SK-N-SH treated with all-trans-retinoic acid at 6 μM for 48 hours (cell line): ENCODE results near the gene CKM.
"Not testable (repeated sequence)": the region's sequence is repeated elsewhere in the genome, so short reads cannot be mapped to it uniquely, and the experiment has no call there.

Experiments used
- ATAC-seq: fragments of 200-7000 bp; cut with Tn5 transposase; 3 replicates; pipeline ENCODE4 v1.9.1; 2020; ENCODE audit warnings: mild to moderate bottlenecking, moderate library complexity
- ARNTL ChIP-seq: fragments of 450-650 bp; formaldehyde crosslinking; IDR thresholded peaks from 2 replicates; pipeline ENCODE4 v1.5.0; 2020; ENCODE audit warnings: low read depth, mild to moderate bottlenecking, moderate library complexity, borderline replicate concordance
- BACH2 ChIP-seq: fragments of 250-450 bp; sonication (Bioruptor Pico); IDR thresholded peaks from 2 replicates; pipeline ENCODE4 v1.9.0; 2021; ENCODE audit warnings: mild to moderate bottlenecking, borderline replicate concordance
- CSDC2 ChIP-seq: fragments of 250-450 bp; sonication (Bioruptor Pico); IDR thresholded peaks from 2 replicates; pipeline ENCODE4 v1.5.0; 2020; ENCODE audit warnings: mild to moderate bottlenecking, moderate library complexity
- ESRRG ChIP-seq: fragments of 250-450 bp; sonication (Bioruptor Pico); IDR thresholded peaks from 2 replicates; pipeline ENCODE4 v1.6.1; 2021; ENCODE audit warnings: mild to moderate bottlenecking
- GLIS3 ChIP-seq: fragments of 250-450 bp; sonication (Bioruptor Pico); IDR thresholded peaks from 2 replicates; pipeline ENCODE4 v1.5.0; 2020; ENCODE audit warnings: mild to moderate bottlenecking, moderate library complexity
- ISL1 ChIP-seq: fragments of 250-450 bp; sonication (Bioruptor Pico); IDR thresholded peaks from 2 replicates; pipeline ENCODE4 v2.1.2; 2022; ENCODE audit warnings: mild to moderate bottlenecking, moderate library complexity
- OSR1 ChIP-seq: fragments of 250-450 bp; sonication (Bioruptor Pico); IDR thresholded peaks from 2 replicates; pipeline ENCODE4 v1.8.0; 2022; ENCODE audit warnings: moderate library complexity, mild to moderate bottlenecking, inconsistent platforms
- PATZ1 ChIP-seq: fragments of 250-450 bp; sonication (Bioruptor Pico); IDR thresholded peaks from 2 replicates; pipeline ENCODE4 v1.8.0; 2020; ENCODE audit warnings: mild to moderate bottlenecking, moderate library complexity, borderline replicate concordance
- RARB ChIP-seq: fragments of 250-450 bp; sonication (Bioruptor Pico); IDR thresholded peaks from 2 replicates; pipeline ENCODE4 v1.8.0; 2021; ENCODE audit warnings: mild to moderate bottlenecking, moderate library complexity
- SNAI2 ChIP-seq: fragments of 250-450 bp; sonication (Bioruptor Pico); IDR thresholded peaks from 2 replicates; pipeline ENCODE4 v1.5.0; 2020; ENCODE audit warnings: mild to moderate bottlenecking, moderate library complexity
- TCF4 ChIP-seq: fragments of 250-450 bp; sonication (Bioruptor Pico); IDR thresholded peaks from 2 replicates; pipeline ENCODE4 v1.8.0; 2021; ENCODE audit warnings: mild to moderate bottlenecking, moderate library complexity, borderline replicate concordance
- TSHZ2 ChIP-seq: fragments of 250-450 bp; sonication (Bioruptor Pico); IDR thresholded peaks from 2 replicates; pipeline ENCODE4 v1.5.0; 2020; ENCODE audit warnings: mild to moderate bottlenecking, moderate library complexity
- ZC3H10 ChIP-seq: fragments of 250-450 bp; sonication (Bioruptor Pico); IDR thresholded peaks from 2 replicates; pipeline ENCODE4 v1.5.1; 2021; ENCODE audit warnings: mild to moderate bottlenecking, moderate library complexity
- ZFP3 ChIP-seq: fragments of 250-450 bp; sonication (Bioruptor Pico); IDR thresholded peaks from 2 replicates; pipeline ENCODE4 v1.5.0; 2020; ENCODE audit warnings: mild to moderate bottlenecking, moderate library complexity
- ZFP30 ChIP-seq: fragments of 450-650 bp; formaldehyde crosslinking; IDR thresholded peaks from 2 replicates; pipeline ENCODE4 v1.5.0; 2022; ENCODE audit warnings: mild to moderate bottlenecking, moderate library complexity
- ZNF565 ChIP-seq: fragments of 450-650 bp; formaldehyde crosslinking; conservative IDR thresholded peaks from 2 replicates; pipeline ENCODE4 v1.5.0; 2020; ENCODE audit warnings: low read depth, mild to moderate bottlenecking, moderate library complexity
- ZNF70 ChIP-seq: fragments of 450-650 bp; formaldehyde crosslinking; IDR thresholded peaks from 2 replicates; pipeline ENCODE4 v1.5.0; 2020; ENCODE audit warnings: mild to moderate bottlenecking, moderate library complexity
- ZNF8 ChIP-seq: fragments of 450-650 bp; formaldehyde crosslinking; IDR thresholded peaks from 2 replicates; pipeline ENCODE4 v1.5.0; 2020; ENCODE audit warnings: mild to moderate bottlenecking, moderate library complexity
- TF ChIP-seq, protein P1 (sequence below): fragments of 250-450 bp; sonication (Bioruptor Pico); IDR thresholded peaks from 2 replicates; pipeline ENCODE4 v1.5.1; 2021; ENCODE audit warnings: mild to moderate bottlenecking, moderate library complexity

Gene CKM

DNA sequence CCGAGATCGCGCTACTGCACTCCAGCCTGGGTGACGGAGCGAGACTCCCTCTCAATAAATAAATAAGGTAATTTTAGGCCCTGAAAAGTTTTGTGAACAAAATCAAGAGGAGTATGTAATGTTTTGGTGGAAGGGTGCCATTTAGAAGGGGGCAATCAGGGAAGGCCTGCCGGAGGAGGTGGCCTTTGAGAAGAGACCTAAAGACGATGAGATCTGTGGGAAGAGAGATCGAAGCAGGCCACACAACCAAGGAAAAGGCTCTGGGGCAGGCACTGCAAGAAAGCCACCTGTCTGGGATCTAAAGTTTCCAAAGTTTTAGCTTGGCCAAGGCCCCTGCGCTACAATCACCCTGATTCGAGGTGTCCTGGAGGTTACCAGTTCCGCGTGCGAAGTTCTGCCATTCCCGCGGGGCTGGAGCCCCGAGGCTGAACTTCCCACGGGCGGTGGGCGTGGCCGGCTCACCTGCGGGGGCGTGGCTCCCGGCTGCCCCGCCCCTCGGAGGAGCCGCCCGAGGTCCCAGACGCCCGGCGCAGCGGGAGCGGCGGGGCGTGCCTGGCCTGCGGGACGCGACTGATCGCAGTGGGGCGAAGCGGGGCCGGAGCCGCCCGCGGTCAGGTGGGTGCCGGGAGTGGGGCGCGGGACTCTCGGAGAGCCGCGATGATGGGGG is 17.7 kb upstream of the CKM start, which contains the start of gene KLC3:
Gene KLC3, plus strand, starts transcription at position 519 of the 667 bp plus-strand sequence. CDS start 4,792 bp downstream, outside the sequence.
- no peak; the same call in 2 of the 3 replicates for ATAC-seq
- TF ChIP-seq RARB (CRISPR knock-in tag) = no peak
- no peak for TF ChIP-seq ZFP3 (CRISPR knock-in tag)
- no peak for TF ChIP-seq ZNF565 (CRISPR knock-in tag)
- no peak for TF ChIP-seq SNAI2 (CRISPR knock-in tag)
- no peak for TF ChIP-seq ZNF8 (CRISPR knock-in tag)
- no peak for TF ChIP-seq TSHZ2
- no peak for TF ChIP-seq CSDC2 (CRISPR knock-in tag)
- no peak for TF ChIP-seq TCF4 (CRISPR knock-in tag)
- TF ChIP-seq BACH2 (CRISPR knock-in tag) = no peak
- TF ChIP-seq, all 23 proteins: peak for 0

GRCh38 chr19:45339629-45340028 is 17.0 kb upstream of the CKM start:
- ATAC-seq = no peak
- no peak for TF ChIP-seq ZFP30

GRCh38 chr19:45336696-45337251 is 14.1 kb upstream of the CKM start:
- TF ChIP-seq ZNF8 (CRISPR knock-in tag) = no peak
- no peak for TF ChIP-seq ARNTL (CRISPR knock-in tag)
- TF ChIP-seq ZNF70 = no peak
- no peak for TF ChIP-seq ZC3H10
- TF ChIP-seq BACH2 (CRISPR knock-in tag) = no peak
- TF ChIP-seq, protein P1, sequence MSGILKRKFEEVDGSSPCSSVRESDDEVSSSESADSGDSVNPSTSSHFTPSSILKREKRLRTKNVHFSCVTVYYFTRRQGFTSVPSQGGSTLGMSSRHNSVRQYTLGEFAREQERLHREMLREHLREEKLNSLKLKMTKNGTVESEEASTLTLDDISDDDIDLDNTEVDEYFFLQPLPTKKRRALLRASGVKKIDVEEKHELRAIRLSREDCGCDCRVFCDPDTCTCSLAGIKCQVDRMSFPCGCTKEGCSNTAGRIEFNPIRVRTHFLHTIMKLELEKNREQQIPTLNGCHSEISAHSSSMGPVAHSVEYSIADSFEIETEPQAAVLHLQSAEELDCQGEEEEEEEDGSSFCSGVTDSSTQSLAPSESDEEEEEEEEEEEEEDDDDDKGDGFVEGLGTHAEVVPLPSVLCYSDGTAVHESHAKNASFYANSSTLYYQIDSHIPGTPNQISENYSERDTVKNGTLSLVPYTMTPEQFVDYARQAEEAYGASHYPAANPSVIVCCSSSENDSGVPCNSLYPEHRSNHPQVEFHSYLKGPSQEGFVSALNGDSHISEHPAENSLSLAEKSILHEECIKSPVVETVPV (CRISPR knock-in tag) = no peak
- no peak for TF ChIP-seq TCF4 (CRISPR knock-in tag)
- TF ChIP-seq OSR1 (CRISPR knock-in tag) = no peak
- TF ChIP-seq ESRRG (CRISPR knock-in tag) = no peak
- no peak for TF ChIP-seq ZFP30
- no peak for TF ChIP-seq GLIS3 (CRISPR knock-in tag)
- ATAC-seq = no peak

GRCh38 chr19:45334881-45335280 is 12.2 kb upstream of the CKM start:
- not testable (repeated sequence) for ATAC-seq

DNA sequence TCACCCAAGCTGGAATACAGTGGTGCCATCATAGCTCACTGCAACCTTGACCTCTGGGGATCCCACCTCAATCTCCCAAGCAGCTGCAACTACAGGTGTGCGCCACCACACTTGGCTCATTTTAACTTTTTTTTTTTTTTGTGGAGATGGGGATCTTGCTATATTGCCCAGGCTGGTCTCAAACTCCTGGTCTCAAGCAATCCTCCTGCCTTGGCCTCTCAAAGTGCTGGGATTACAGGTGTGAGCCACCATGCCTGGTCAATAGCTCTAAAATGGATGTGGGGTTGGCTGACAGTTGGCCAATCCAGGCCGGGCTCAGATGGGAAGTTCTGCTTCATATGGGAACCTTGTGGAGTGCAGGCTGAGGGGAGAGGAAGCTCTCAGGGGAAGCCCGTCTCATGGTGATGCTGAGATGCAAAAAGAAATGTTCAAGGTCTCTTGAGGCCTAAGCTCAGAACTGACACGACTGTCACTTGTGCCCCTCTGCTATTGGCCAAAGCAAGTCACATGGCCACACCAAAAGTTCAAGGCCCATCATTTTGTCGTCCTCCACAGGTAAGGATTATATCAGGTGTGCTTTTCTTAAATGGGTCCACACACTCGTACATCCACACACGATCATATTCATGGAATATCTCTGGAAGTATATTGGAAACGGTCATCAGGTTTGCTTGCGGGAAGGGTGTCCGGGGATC is 11.1 kb upstream of the CKM start:
- ATAC-seq = no peak
- TF ChIP-seq TSHZ2 (no peak), ZFP30 (no peak), ARNTL (CRISPR knock-in tag) (no peak), PATZ1 (no peak), ISL1 (no peak)
